GM23338 (cell line): ENCODE results near the gene CRYBB3. TPM values are rescaled to one million over a fixed set of nuclear protein-coding genes. Genes with fewer than 3 reads are reported as not detected.

ENCODE experiments used
- ATAC-seq: fragments of 200-7000 bp; cut with Tn5 transposase; 3 replicates; pipeline ENCODE4 v1.9.1; 2020
- DNase-seq: peaks from one replicate; pipeline ENCODE4 v3.0.0-alpha.2; 2015; ENCODE audit warnings: low spot score
- H2AFZ ChIP-seq: fragments of 200-600 bp; sonication (generic); 2 replicates; pipeline ENCODE4 v1.8.0; 2016; ENCODE audit warnings: antibody characterized with exemption, mild to moderate bottlenecking, moderate library complexity
- H3F3A ChIP-seq: fragments of 200-600 bp; sonication (generic); replicated peaks from 2 replicates; pipeline ENCODE4 v1.8.0; 2017; ENCODE audit warnings: antibody characterized with exemption, mixed run types, low read depth
- H3K27ac ChIP-seq: fragments of 200-600 bp; sonication (generic); 2 replicates; pipeline ENCODE4 v1.6.1; 2016; ENCODE audit warnings: low read depth
- H3K27me3 ChIP-seq: fragments of 200-600 bp; sonication (generic); 2 replicates; pipeline ENCODE4 v1.8.0; 2016; ENCODE audit warnings: mild to moderate bottlenecking, mixed run types, moderate library complexity; ENCODE audit not compliant: insufficient read depth
- H3K36me3 ChIP-seq: fragments of 200-600 bp; sonication (generic); 2 replicates; pipeline ENCODE4 v1.8.0; 2016; ENCODE audit warnings: mild to moderate bottlenecking; ENCODE audit not compliant: insufficient read depth
- H3K4me1 ChIP-seq: fragments of 200-600 bp; sonication (generic); 2 replicates; pipeline ENCODE4 v1.8.0; 2016; ENCODE audit warnings: mild to moderate bottlenecking, moderate library complexity; ENCODE audit not compliant: insufficient read depth
- H3K4me2 ChIP-seq: fragments of 200-600 bp; sonication (generic); 2 replicates; pipeline ENCODE4 v1.7.1; 2017; ENCODE audit warnings: mixed run types
- H3K4me3 ChIP-seq: fragments of 200-600 bp; sonication (generic); 2 replicates; pipeline ENCODE4 v1.6.1; 2016; ENCODE audit warnings: mixed run types
- H3K79me2 ChIP-seq: fragments of 200-600 bp; sonication (generic); replicated peaks from 2 replicates; pipeline ENCODE4 v1.8.0; 2017; ENCODE audit warnings: mild to moderate bottlenecking; ENCODE audit not compliant: insufficient read depth
- H3K9me2 ChIP-seq: fragments of 200-600 bp; sonication (generic); 2 replicates; pipeline ENCODE4 v1.8.0; 2017; ENCODE audit not compliant: insufficient read depth
- H4K20me1 ChIP-seq: fragments of 200-600 bp; sonication (generic); replicated peaks from 2 replicates; pipeline ENCODE4 v1.8.0; 2017; ENCODE audit warnings: mild to moderate bottlenecking; ENCODE audit not compliant: insufficient read depth
- H3K27ac Mint-ChIP-seq: 2 replicates; pipeline ENCODE4 v1.8.0; 2020; ENCODE audit warnings: inconsistent platforms, mild to moderate bottlenecking, moderate library complexity, mixed read lengths
- H3K27me3 Mint-ChIP-seq: 3 replicates; pipeline ENCODE4 v1.8.0; 2022; ENCODE audit warnings: low read depth, mild to moderate bottlenecking, moderate library complexity, mixed read lengths, inconsistent platforms; ENCODE audit not compliant: insufficient read depth, poor library complexity
- H3K36me3 Mint-ChIP-seq: 3 replicates; pipeline ENCODE4 v1.8.0; 2021; ENCODE audit warnings: low read depth, mild to moderate bottlenecking, inconsistent platforms, moderate library complexity, mixed read lengths
- H3K4me1 Mint-ChIP-seq: 3 replicates; pipeline ENCODE4 v1.8.0; 2020; ENCODE audit warnings: mild to moderate bottlenecking, inconsistent platforms, mixed read lengths
- H3K4me3 Mint-ChIP-seq: 3 replicates; pipeline ENCODE4 v1.8.0; 2021; ENCODE audit warnings: moderate library complexity, mild to moderate bottlenecking, inconsistent platforms, mixed read lengths
- H3K9me3 Mint-ChIP-seq: 3 replicates; pipeline ENCODE4 v1.8.0; 2020; ENCODE audit warnings: moderate library complexity, mild to moderate bottlenecking, inconsistent platforms, mixed read lengths
- CREB1 ChIP-seq: fragments of 250-450 bp; sonication (Bioruptor Pico); IDR thresholded peaks from 2 replicates; pipeline ENCODE4 v1.5.0; 2020; ENCODE audit warnings: low read depth, mild to moderate bottlenecking, moderate library complexity
- CTCF ChIP-seq, 2 experiments: fragments of 200-600 bp in 1 of 2; sonication (generic) in 1 of 2; conservative IDR thresholded peaks; 2 replicates each; pipeline versions ENCODE4 v1.5.1 to v1.6.1; 2016 to 2017; ENCODE audit warnings: antibody characterized with exemption in 2 of 2, low read depth in 2 of 2, mild to moderate bottlenecking in 2 of 2, moderate library complexity in 1 of 2
- ETS1 ChIP-seq: IDR thresholded peaks from 2 replicates; pipeline ENCODE4 v1.6.1; 2016; ENCODE audit warnings: antibody characterized with exemption
- EZH2 ChIP-seq: fragments of 200-600 bp; sonication (generic); IDR thresholded peaks from one replicate; pipeline ENCODE4 v1.8.0; 2017; ENCODE audit warnings: antibody characterized with exemption, mild to moderate bottlenecking, low read depth; ENCODE audit not compliant: unreplicated experiment
- EZH2phosphoT487 ChIP-seq: fragments of 200-600 bp; sonication (generic); IDR thresholded peaks from one replicate; pipeline ENCODE4 v1.8.1; 2018; ENCODE audit warnings: antibody characterized with exemption; ENCODE audit not compliant: unreplicated experiment
- JUNB ChIP-seq: IDR thresholded peaks from one replicate; pipeline ENCODE4 v1.6.1; 2016; ENCODE audit warnings: antibody characterized with exemption; ENCODE audit not compliant: unreplicated experiment
- NANOG ChIP-seq: IDR thresholded peaks from 2 replicates; pipeline ENCODE4 v1.6.1; 2016; ENCODE audit warnings: antibody characterized with exemption, borderline replicate concordance
- POLR2AphosphoS5 ChIP-seq: IDR thresholded peaks from 2 replicates; pipeline ENCODE4 v1.6.1; 2016; ENCODE audit warnings: antibody characterized with exemption, low read depth
- REST ChIP-seq: IDR thresholded peaks from one replicate; pipeline ENCODE4 v1.6.1; 2018; ENCODE audit warnings: antibody characterized with exemption; ENCODE audit not compliant: unreplicated experiment
- STAT1 ChIP-seq: IDR thresholded peaks from one replicate; pipeline ENCODE4 v1.6.1; 2016; ENCODE audit warnings: antibody characterized with exemption; ENCODE audit not compliant: unreplicated experiment
- ZNF114 ChIP-seq: fragments of 250-450 bp; sonication (Bioruptor Pico); IDR thresholded peaks from 2 replicates; pipeline ENCODE4 v1.5.0; 2020; ENCODE audit warnings: mild to moderate bottlenecking, moderate library complexity
- ZNF331 ChIP-seq: fragments of 250-450 bp; sonication (Bioruptor Pico); IDR thresholded peaks from 2 replicates; pipeline ENCODE4 v1.5.0; 2020; ENCODE audit warnings: low read depth, mild to moderate bottlenecking, moderate library complexity
- ZNF462 ChIP-seq: fragments of 250-450 bp; sonication (Bioruptor Pico); IDR thresholded peaks from 2 replicates; pipeline ENCODE4 v1.5.0; 2020; ENCODE audit warnings: mild to moderate bottlenecking, moderate library complexity
- polyA plus RNA-seq: library from polyadenylated mRNA; unstranded; fragments of >200 nt; fragmentation: Nextera tagmentation; extraction: Ambion mirVana; gene quantifications from 2 replicates; pipeline ENCODE4 v1.2.1, GENCODE V29; 2016
- total RNA-seq: library from RNA; depleted of rRNA; stranded (reverse); fragments of >200 nt; shearing (Covaris generic); gene quantifications from 2 replicates; pipeline ENCODE4 v1.2.3, GENCODE V29; 2014

Gene CRYBB3
- total and polyA plus RNA-seq, 2 experiments from 2014 or later: 0.28 TPM; not detected in 1

- no peaks in the 10 kb centered on the region for H3K36me3 ChIP-seq
- no peak overlapping the region for H2AFZ ChIP-seq
- TF ChIP-seq EZH2phosphoT487 (no peak), NANOG (no peak), ZNF331 (CRISPR knock-in tag) (no peak), ZNF462 (CRISPR knock-in tag) (no peak), JUNB (no peak), POLR2AphosphoS5 (no peak), ETS1 (no peak), CREB1 (CRISPR knock-in tag) (no peak), REST (no peak), ZNF114 (CRISPR knock-in tag) (no peak), CTCF (conservative IDR thresholded peaks at IDR 0.05; ENCODE audit: low read depth in 2 of 2) (no peak), STAT1 (no peak), EZH2 (no peak)
- Mint-ChIP-seq H3K9me3 (no peaks in the 10 kb centered on the region; the same call in 2 of the 3 replicates), H3K27ac (no peak overlapping the region), H3K36me3 (no peaks in the 10 kb centered on the region), H3K4me1 (peaks cover 11% of the 10 kb centered on the region), H3K27me3 (peaks cover 2% of the 10 kb centered on the region), H3K4me3 (no peak overlapping the region)
- H3K79me2 ChIP-seq: no peaks in the 10 kb centered on the region
- H3K4me1 ChIP-seq: no peaks in the 10 kb centered on the region
- ATAC-seq: no peak
- H3K9me2 ChIP-seq: no peaks in the 10 kb centered on the region
- H3F3A ChIP-seq: 0 out of 2 replicates have a peak, but pooled peaks cover 2% of the 10 kb centered on the region
- peaks cover 4% of the 10 kb centered on the region; the same call in 1 of the 2 replicates for H4K20me1 ChIP-seq
- no peak for DNase-seq
- no peaks in the 10 kb centered on the region for H3K27me3 ChIP-seq
- H3K4me2 ChIP-seq: no peak overlapping the region
- no peak overlapping the region for H3K27ac ChIP-seq
- no peak overlapping the region for H3K4me3 ChIP-seq
These were observed 42.9 kb upstream of the CRYBB3 start for GRCh38 chr22:25156736-25157135.
